K562 (cell line): ENCODE measurements around the gene PUM1. TPM values are rescaled to one million over a fixed set of nuclear protein-coding genes. Genes with fewer than 3 reads are reported as not detected.

Experiments used
- ARID2 ChIP-seq: fragments of 450-650 bp; IDR thresholded peaks from 2 replicates; pipeline ENCODE4 v1.6.1; 2017; ENCODE audit warnings: antibody characterized with exemption, mild to moderate bottlenecking
- CEBPG ChIP-seq, 3 experiments: fragments of 200-800 bp in 1 of 3; sonication (Bioruptor generic) in 1 of 3; sonication (generic) in 1 of 3; formaldehyde crosslinking in 1 of 3; IDR thresholded peaks in 2 of 3; conservative IDR thresholded peaks in 1 of 3; 2 replicates each; pipeline versions ENCODE4 v1.6.1 to v1.8.0; 2016 to 2022; ENCODE audit warnings: missing compliant biosample characterization in 2 of 3, missing genetic modification characterization in 2 of 3, mild to moderate bottlenecking in 1 of 3, missing genetic modification reagents in 1 of 3
- CHD1 ChIP-seq: fragments of 200-600 bp; sonication (generic); IDR thresholded peaks from one replicate; pipeline ENCODE4 v1.6.1; 2012; ENCODE audit warnings: mild to moderate bottlenecking, moderate library complexity, low read length, inconsistent platforms
- DIDO1 ChIP-seq: fragments of 450-650 bp; IDR thresholded peaks from 2 replicates; pipeline ENCODE4 v1.6.1; 2016; ENCODE audit warnings: low read depth, missing biosample characterization, missing genetic modification characterization
- MAZ ChIP-seq, 2 experiments: fragments of 450-650 bp in 1 of 2; sonication (generic) in 1 of 2; formaldehyde crosslinking; IDR thresholded peaks in 1 of 2; conservative IDR thresholded peaks in 1 of 2; 2 replicates each; pipeline versions ENCODE4 v1.4.0 to v1.5.0; 2020; ENCODE audit warnings: mild to moderate bottlenecking in 1 of 2, missing genetic modification reagents in 1 of 2
- MTA3 ChIP-seq: fragments of 450-650 bp; formaldehyde crosslinking; IDR thresholded peaks from 2 replicates; pipeline ENCODE4 v1.6.1; 2017; ENCODE audit warnings: mild to moderate bottlenecking, borderline replicate concordance
- TGIF2 ChIP-seq: sonication (generic); formaldehyde crosslinking; IDR thresholded peaks from 2 replicates; pipeline ENCODE4 v1.8.1; 2022; ENCODE audit warnings: mild to moderate bottlenecking, missing genetic modification reagents, moderate library complexity
- ZNF282 ChIP-seq: sonication (generic); formaldehyde crosslinking; IDR thresholded peaks from 2 replicates; pipeline ENCODE4 v1.8.1; 2023; ENCODE audit warnings: missing genetic modification reagents
- ZNF354B ChIP-seq: fragments of 250-450 bp; sonication (Bioruptor Pico); IDR thresholded peaks from 2 replicates; pipeline ENCODE4 v1.4.0; 2020
- polyA plus RNA-seq, 8 experiments: library from polyadenylated mRNA; depleted of rRNA in 4 of 8; stranded (reverse) in 5 of 8; unstranded in 3 of 8; fragments of >200 nt; fragmentation: Nextera tagmentation in 2 of 8; fragmentation: Illumina TruSeq in 1 of 8; extraction: Ambion mirVana in 2 of 8; extraction: Trizol in 1 of 8; gene quantifications; 2 replicates each; pipeline versions ENCODE4 v1.2.1 to v1.2.3, GENCODE V29; 2011 to 2014; ENCODE audit warnings: inconsistent platforms in 1 of 8, missing spikeins in 1 of 8
- total RNA-seq, 7 experiments: library from RNA; depleted of rRNA in 6 of 7; stranded (reverse); fragments of >200 nt in 6 of 7; fragmentation: Illumina TruSeq in 2 of 7; extraction: Trizol in 2 of 7; gene quantifications; 2 replicates each; pipeline versions ENCODE4 v1.2.1 to v1.2.3, GENCODE V29; 2011 to 2021; ENCODE audit warnings: low replicate concordance in 1 of 7
- TF ChIP-seq, protein P1 (sequence below): fragments of 450-650 bp; IDR thresholded peaks from 2 replicates; pipeline ENCODE4 v1.6.1; 2016; ENCODE audit warnings: antibody characterized with exemption
- TF ChIP-seq, protein P2 (sequence below): conservative IDR thresholded peaks from 2 replicates; pipeline ENCODE4 v1.6.1; 2011; ENCODE audit warnings: low read depth, mild to moderate bottlenecking, low read length; ENCODE audit not compliant: control insufficient read depth
- TF ChIP-seq, protein P3 (sequence below): IDR thresholded peaks from 2 replicates; pipeline ENCODE4 v1.6.1; 2014; ENCODE audit warnings: antibody characterized with exemption
- TF ChIP-seq, protein P4 (sequence below): fragments of 450-650 bp; IDR thresholded peaks from 2 replicates; pipeline ENCODE4 v1.6.1; 2016
- TF ChIP-seq, protein P5 (sequence below), 2 experiments: fragments of 450-650 bp; formaldehyde crosslinking in 1 of 2; IDR thresholded peaks; 2 replicates each; pipeline versions ENCODE4 v1.4.0 to v1.6.1; 2014 to 2020; ENCODE audit warnings: mild to moderate bottlenecking in 2 of 2, borderline replicate concordance in 1 of 2, low read depth in 1 of 2

PUM1 gene
- total and polyA plus RNA-seq, 9 of the 15 experiments (the other 6 are each of a cell fraction or from before 2014, with no cell fraction given) = 37.7 to 104 (median 55.7) TPM

DNA sequence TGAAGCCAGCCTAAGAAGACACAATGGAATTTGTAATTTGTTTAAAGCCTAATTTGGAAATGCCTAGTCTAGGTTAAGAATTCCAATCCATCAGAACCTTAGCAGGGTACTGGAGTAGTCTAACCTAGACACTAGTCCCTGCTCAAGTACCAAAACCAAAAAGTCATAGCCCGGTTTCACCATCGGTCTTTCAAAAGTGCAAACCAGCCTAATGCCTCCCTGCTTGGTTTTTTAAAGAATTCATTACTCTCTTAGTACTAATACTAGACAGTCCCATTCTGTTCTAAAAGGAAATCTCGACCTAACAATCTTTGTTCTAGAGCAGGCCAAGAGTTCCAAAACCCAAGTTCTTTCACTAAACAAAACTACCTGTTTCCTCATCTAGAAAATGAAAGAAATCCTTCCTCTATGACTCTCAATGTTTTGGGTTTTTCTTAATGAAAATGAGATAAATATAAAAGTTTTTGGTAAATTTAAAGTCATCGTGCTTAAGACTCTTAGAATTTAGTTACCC lies 2.6 kb downstream of the PUM1 start (continued):
- TF ChIP-seq, protein P1, sequence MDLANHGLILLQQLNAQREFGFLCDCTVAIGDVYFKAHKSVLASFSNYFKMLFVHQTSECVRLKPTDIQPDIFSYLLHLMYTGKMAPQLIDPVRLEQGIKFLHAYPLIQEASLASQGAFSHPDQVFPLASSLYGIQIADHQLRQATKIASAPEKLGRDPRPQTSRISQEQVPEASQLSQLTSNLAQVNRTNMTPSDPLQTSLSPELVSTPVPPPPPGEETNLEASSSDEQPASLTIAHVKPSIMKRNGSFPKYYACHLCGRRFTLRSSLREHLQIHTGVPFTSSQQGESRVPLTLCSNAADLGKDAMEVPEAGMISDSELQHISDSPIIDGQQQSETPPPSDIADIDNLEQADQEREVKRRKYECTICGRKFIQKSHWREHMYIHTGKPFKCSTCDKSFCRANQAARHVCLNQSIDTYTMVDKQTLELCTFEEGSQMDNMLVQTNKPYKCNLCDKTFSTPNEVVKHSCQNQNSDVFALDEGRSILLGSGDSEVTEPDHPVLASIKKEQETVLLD = no peak
- TF ChIP-seq MAZ (CRISPR knock-in tag; conservative IDR thresholded peaks at IDR 0.05 in 1 of 2, IDR thresholded peaks at IDR 0.05 in 1 of 2) (0 out of 4 replicates have a peak, but pooled peaks of 1 of the 2 experiments have one; percentile 28), ZNF282 (CRISPR knock-in tag) (no peak), MTA3 (no peak), ZNF354B (CRISPR knock-in tag) (no peak), DIDO1 (tag) (no peak), CEBPG (CRISPR knock-in tag; IDR thresholded peaks at IDR 0.05) (no peak), CEBPG (tag; conservative IDR thresholded peaks at IDR 0.05 in 1 of 2, IDR thresholded peaks at IDR 0.05 in 1 of 2) (no peak), ARID2 (no peak), CHD1 (peak; percentile 19), TGIF2 (CRISPR knock-in tag) (no peak)
- TF ChIP-seq, protein P2, sequence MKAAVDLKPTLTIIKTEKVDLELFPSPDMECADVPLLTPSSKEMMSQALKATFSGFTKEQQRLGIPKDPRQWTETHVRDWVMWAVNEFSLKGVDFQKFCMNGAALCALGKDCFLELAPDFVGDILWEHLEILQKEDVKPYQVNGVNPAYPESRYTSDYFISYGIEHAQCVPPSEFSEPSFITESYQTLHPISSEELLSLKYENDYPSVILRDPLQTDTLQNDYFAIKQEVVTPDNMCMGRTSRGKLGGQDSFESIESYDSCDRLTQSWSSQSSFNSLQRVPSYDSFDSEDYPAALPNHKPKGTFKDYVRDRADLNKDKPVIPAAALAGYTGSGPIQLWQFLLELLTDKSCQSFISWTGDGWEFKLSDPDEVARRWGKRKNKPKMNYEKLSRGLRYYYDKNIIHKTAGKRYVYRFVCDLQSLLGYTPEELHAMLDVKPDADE = no peak
- TF ChIP-seq, protein P3, sequence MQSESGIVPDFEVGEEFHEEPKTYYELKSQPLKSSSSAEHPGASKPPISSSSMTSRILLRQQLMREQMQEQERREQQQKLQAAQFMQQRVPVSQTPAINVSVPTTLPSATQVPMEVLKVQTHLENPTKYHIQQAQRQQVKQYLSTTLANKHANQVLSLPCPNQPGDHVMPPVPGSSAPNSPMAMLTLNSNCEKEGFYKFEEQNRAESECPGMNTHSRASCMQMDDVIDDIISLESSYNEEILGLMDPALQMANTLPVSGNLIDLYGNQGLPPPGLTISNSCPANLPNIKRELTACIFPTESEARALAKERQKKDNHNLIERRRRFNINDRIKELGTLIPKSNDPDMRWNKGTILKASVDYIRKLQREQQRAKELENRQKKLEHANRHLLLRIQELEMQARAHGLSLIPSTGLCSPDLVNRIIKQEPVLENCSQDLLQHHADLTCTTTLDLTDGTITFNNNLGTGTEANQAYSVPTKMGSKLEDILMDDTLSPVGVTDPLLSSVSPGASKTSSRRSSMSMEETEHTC = no peak
- TF ChIP-seq, protein P4, sequence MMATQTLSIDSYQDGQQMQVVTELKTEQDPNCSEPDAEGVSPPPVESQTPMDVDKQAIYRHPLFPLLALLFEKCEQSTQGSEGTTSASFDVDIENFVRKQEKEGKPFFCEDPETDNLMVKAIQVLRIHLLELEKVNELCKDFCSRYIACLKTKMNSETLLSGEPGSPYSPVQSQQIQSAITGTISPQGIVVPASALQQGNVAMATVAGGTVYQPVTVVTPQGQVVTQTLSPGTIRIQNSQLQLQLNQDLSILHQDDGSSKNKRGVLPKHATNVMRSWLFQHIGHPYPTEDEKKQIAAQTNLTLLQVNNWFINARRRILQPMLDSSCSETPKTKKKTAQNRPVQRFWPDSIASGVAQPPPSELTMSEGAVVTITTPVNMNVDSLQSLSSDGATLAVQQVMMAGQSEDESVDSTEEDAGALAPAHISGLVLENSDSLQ = no peak
- TF ChIP-seq, protein P5, sequence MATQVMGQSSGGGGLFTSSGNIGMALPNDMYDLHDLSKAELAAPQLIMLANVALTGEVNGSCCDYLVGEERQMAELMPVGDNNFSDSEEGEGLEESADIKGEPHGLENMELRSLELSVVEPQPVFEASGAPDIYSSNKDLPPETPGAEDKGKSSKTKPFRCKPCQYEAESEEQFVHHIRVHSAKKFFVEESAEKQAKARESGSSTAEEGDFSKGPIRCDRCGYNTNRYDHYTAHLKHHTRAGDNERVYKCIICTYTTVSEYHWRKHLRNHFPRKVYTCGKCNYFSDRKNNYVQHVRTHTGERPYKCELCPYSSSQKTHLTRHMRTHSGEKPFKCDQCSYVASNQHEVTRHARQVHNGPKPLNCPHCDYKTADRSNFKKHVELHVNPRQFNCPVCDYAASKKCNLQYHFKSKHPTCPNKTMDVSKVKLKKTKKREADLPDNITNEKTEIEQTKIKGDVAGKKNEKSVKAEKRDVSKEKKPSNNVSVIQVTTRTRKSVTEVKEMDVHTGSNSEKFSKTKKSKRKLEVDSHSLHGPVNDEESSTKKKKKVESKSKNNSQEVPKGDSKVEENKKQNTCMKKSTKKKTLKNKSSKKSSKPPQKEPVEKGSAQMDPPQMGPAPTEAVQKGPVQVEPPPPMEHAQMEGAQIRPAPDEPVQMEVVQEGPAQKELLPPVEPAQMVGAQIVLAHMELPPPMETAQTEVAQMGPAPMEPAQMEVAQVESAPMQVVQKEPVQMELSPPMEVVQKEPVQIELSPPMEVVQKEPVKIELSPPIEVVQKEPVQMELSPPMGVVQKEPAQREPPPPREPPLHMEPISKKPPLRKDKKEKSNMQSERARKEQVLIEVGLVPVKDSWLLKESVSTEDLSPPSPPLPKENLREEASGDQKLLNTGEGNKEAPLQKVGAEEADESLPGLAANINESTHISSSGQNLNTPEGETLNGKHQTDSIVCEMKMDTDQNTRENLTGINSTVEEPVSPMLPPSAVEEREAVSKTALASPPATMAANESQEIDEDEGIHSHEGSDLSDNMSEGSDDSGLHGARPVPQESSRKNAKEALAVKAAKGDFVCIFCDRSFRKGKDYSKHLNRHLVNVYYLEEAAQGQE (IDR thresholded peaks at IDR 0.05; ENCODE audit: borderline replicate concordance) = no peak
- TF ChIP-seq, protein P5 (CRISPR knock-in tag; IDR thresholded peaks at IDR 0.05; ENCODE audit: low read depth) = no peak
